GM18861 (cell line): ENCODE data around the gene CCDC12.
A peak's percentile ranks its signal among the peaks of the same experiment; 100 is the strongest.

Experiments used
- ATAC-seq: cut with Tn5 transposase; IDR thresholded peaks from one replicate; pipeline ENCODE4 v1.9.1; 2021; ENCODE audit not compliant: unreplicated experiment

CCDC12 gene

GRCh38 chr3:46942076-46942475 lies 34.5 kb downstream of the CCDC12 start:
- no peak for ATAC-seq

DNA sequence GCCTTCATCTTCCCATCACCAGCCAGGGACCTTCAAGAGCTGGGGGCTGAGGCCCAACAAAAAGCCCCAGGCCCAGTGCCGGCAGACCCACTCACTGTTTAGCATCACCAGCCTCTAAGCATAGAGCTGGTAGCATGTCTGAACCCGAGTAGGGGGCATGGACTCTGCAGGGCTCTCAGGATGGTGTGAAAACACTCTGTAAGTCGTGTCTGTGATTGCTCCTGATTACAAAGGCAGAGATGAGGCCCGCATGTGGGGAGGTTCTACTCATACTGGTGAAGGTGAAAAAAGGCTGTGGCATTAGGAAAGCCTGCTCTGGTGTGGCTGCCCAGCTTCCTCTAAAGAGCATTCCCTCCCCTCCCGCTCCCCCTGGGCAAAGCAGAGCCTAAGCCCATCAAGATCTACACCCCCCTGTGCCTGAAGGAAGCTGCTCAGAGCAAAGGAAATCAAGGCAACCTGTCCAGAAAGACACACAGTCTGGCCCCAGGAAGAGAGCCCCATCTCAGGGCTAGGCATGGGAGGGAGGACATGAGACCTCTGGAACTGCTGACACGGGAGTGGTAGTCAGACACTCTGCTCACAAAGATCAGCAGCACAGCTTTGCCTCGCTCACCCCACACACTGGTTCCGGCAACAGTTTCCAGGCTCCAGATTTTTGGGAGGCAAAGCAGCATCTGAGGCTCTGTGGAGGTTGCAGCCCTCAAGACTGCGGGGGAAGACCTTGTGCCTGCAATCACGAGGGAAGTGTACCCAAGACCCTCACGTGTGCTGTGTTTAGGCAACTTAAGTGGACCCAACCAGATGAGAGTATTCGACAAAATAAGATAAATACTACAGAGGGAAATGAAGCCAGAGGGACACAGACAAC lies 36.7 kb downstream of the CCDC12 start:
- no peak for ATAC-seq

GRCh38 chr3:46938118-46938517 lies 38.4 kb downstream of the CCDC12 start:
- ATAC-seq = no peak

DNA sequence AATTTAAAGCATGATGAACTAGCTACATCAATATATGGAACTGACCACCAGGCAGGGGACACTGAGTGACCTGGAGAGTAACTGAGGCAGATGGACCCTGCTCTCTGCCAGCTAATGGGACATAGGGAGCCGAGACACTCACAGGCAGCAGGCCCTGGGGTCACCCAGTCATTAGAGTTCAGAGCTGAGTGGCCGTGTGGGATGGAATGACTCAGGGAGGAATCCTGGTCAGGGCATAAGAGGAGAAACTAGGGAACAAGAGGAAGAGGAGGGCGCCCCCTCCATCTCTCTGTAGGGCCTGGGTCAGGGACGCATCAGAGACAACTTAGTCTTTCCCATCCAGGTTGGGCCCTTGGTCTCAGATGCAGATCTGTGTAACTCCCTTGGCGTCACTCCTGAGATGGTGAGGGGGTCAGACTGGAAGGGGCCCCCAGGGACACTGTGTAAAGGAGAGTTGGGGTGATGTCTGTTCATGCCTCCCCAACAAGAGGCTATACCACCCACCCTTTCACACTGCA lies 39.8 kb downstream of the CCDC12 start:
- ATAC-seq = no peak

- no peak for ATAC-seq
Observed at GRCh38 chr3:46935989-46936558, 40.5 kb downstream of the CCDC12 start.

- no peak for ATAC-seq
Observed at GRCh38 chr3:46935168-46935858, 41.2 kb downstream of the CCDC12 start.

DNA sequence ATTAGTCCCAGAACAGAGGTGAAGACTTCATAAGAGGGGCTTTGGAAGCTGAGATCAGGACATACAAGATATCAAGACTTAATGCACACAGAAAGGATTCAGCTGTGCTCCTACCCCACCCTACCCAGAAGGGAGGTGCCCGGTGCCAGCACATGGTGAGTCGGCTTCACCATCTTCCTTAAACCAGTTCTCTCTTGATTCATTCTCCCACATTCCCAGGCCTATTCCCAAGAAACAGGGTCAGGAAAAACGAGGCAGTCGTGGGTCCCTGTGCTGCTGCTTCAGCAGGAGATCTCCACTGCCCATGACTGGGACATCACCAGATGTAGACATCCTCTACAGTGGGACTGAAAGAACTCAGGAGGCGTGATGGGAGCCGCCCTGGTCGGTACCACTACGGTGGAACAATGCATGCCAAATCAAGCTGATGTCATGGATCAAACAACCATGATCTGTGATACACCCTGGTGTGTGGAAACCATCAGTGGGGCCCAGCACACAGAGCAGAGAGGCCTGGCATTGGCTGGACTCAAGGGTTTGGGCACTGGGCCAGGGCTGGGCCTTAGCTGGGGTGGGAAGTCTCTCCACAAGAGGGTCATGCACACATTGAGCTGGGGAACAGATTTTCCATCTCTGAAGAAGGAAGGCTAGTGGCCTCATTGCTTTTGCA lies 41.9 kb downstream of the CCDC12 start:
- no peak for ATAC-seq

DNA sequence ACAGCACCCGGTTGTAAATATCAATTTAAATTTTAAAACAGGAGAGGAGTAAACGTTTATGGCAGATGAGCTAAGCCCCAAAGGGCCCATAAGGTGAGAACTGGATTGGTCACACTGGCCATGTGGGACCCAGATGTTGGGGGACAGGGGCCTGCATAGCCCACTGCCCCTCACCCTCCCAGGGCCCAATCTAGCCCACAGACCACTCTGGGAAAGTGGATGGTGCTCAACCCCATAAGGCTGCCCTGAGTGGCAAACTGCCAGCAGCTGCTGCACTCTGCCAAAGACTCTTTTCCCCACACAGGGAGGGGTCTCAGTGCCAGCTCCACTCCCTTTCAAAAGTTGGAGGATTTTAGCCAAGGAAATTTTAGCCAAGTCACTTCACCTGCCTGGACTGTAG lies 42.5 kb downstream of the CCDC12 start:
- ATAC-seq = no peak

- no peak for ATAC-seq
Observed at GRCh38 chr3:46933261-46933660, 43.3 kb downstream of the CCDC12 start.

- no peak for ATAC-seq
Observed at GRCh38 chr3:46932455-46933225, 43.9 kb downstream of the CCDC12 start.

GRCh38 chr3:46931631-46932331 lies 44.8 kb downstream of the CCDC12 start:
- ATAC-seq = no peak

GRCh38 chr3:46930945-46931403 lies 45.6 kb downstream of the CCDC12 start:
- ATAC-seq = no peak

DNA sequence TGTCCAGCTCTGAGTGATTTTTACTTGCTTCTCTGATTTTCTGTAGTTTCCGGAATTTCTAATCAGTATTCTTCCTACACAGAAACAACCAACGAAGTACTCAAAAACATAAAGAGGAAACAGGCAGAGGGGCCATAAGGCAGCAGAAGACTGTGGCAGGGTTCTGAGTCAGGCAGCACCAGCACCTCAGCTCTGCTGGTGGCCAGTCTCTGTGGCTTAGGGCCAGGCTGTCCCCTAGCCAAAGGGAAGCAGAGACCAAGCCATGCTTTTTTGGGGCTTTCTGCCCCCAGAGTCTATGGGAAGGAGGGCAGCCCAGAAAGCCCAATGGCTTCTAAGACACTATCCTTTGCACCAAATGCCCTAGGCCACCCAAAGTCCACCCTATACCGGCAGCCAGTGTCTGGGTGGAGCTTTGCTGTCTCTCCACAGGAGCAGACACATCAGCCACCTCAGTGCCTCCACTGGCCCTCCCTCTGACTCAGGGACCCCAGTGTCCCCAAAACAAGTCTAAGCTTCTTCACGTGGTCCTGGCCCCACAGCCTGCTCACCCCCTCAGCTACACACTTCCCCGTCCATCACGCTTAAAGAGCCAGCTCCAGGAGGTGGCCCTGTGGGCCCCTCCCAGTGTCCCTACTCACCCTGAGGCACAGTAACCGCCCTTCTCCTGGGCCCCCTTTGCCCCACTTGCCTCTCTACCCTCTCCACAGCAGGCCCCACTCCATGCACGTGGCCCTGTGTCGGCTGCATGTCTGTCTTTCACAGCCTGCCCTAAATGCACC lies 46.2 kb downstream of the CCDC12 start:
- no peak for ATAC-seq

- no peak for ATAC-seq
Observed at GRCh38 chr3:46929324-46929723, 47.2 kb downstream of the CCDC12 start.

GRCh38 chr3:46928282-46928681 lies 48.3 kb downstream of the CCDC12 start:
- no peak for ATAC-seq

DNA sequence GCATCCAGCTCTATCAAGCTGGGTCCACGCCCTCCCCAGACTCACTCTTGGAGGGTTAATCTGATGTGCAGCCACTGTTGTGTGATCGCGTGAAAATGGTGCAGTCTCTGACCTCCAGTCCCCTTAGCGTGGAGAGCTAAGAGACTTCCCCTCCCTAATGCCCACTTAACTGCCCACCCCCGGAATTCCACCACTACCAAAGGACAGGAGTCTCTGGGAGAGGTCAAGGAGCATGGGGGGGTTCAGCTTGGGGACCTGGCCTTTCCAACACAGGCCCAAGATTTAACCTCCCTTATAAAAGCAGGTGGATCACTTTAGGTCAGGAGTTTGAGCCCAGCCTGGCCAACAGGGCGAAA lies 48.8 kb downstream of the CCDC12 start:
- ATAC-seq = no peak

- ATAC-seq = peak; percentile 46
Observed at GRCh38 chr3:46926871-46927717, 49.5 kb downstream of the CCDC12 start.

- ATAC-seq = no peak
Observed at GRCh38 chr3:46926447-46926846, 50.1 kb downstream of the CCDC12 start.
